HEK293 (cell line): ENCODE measurements around the gene NSMCE1.

Source experiments
- SP2 ChIP-seq: fragments of 450-650 bp; formaldehyde crosslinking; IDR thresholded peaks from 2 replicates; pipeline ENCODE4 v1.5.1; 2016; ENCODE audit warnings: missing biosample characterization, missing genetic modification characterization
- YY1 ChIP-seq: fragments of 450-650 bp; formaldehyde crosslinking; IDR thresholded peaks from 2 replicates; pipeline ENCODE4 v1.5.1; 2018; ENCODE audit warnings: missing biosample characterization, missing genetic modification characterization
- ZNF274 ChIP-seq, 2 experiments: fragments of 200-500 bp in 1 of 2; fragments of 450-650 bp in 1 of 2; sonication (Bioruptor generic) in 1 of 2; formaldehyde crosslinking in 1 of 2; IDR thresholded peaks; 2 replicates each; pipeline versions ENCODE4 v1.5.1 to v1.6.1; 2014 to 2016; ENCODE audit warnings: borderline replicate concordance in 1 of 2, inconsistent platforms in 1 of 2, low read length in 1 of 2, missing biosample characterization in 1 of 2, missing genetic modification characterization in 1 of 2
- TF ChIP-seq, protein P1 (sequence below): fragments of 450-650 bp; formaldehyde crosslinking; IDR thresholded peaks from 2 replicates; pipeline ENCODE4 v1.5.1; 2016; ENCODE audit warnings: missing biosample characterization, missing genetic modification characterization
- TF ChIP-seq, protein P2 (sequence below): fragments of 450-650 bp; formaldehyde crosslinking; IDR thresholded peaks from 2 replicates; pipeline ENCODE4 v1.5.1; 2016; ENCODE audit warnings: missing biosample characterization, missing genetic modification characterization

DNA sequence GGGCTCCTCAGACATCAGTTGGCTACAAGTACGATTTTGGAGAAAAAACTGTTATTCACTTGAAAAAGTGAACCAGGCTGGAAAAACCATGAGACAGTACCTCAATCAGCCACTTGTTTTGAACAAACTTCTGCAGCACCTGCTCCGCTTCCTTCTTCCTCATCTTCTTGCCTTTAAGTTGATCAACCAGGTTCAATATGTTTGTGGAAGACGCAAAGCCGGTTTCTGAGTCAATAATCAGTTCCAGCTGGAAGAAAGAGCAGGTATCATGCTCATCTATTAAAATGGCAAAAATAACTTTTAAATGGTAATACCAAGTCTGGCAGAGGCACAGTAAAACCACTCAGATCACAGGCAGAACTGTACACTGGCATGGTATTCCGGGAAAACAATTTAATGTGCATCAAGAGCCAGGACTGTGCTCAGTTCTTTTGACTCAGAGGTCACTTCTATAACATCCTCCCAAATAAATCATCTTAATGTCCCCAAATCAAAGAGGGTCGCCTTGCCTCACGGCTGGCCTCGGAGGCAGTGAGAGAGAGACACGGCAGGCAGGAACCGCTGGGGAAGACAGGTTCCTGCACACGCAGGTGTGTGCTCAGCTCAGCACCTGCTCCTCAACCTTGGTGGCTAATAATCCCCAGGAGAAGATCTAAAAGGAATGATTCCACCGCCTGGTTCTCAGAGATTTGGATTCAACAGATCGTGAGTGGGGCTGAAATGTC lies 35.5 kb downstream of the NSMCE1 start:
- TF ChIP-seq, protein P1, sequence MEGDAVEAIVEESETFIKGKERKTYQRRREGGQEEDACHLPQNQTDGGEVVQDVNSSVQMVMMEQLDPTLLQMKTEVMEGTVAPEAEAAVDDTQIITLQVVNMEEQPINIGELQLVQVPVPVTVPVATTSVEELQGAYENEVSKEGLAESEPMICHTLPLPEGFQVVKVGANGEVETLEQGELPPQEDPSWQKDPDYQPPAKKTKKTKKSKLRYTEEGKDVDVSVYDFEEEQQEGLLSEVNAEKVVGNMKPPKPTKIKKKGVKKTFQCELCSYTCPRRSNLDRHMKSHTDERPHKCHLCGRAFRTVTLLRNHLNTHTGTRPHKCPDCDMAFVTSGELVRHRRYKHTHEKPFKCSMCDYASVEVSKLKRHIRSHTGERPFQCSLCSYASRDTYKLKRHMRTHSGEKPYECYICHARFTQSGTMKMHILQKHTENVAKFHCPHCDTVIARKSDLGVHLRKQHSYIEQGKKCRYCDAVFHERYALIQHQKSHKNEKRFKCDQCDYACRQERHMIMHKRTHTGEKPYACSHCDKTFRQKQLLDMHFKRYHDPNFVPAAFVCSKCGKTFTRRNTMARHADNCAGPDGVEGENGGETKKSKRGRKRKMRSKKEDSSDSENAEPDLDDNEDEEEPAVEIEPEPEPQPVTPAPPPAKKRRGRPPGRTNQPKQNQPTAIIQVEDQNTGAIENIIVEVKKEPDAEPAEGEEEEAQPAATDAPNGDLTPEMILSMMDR (tag by site-specific recombination), result no peak
- TF ChIP-seq, protein P2, sequence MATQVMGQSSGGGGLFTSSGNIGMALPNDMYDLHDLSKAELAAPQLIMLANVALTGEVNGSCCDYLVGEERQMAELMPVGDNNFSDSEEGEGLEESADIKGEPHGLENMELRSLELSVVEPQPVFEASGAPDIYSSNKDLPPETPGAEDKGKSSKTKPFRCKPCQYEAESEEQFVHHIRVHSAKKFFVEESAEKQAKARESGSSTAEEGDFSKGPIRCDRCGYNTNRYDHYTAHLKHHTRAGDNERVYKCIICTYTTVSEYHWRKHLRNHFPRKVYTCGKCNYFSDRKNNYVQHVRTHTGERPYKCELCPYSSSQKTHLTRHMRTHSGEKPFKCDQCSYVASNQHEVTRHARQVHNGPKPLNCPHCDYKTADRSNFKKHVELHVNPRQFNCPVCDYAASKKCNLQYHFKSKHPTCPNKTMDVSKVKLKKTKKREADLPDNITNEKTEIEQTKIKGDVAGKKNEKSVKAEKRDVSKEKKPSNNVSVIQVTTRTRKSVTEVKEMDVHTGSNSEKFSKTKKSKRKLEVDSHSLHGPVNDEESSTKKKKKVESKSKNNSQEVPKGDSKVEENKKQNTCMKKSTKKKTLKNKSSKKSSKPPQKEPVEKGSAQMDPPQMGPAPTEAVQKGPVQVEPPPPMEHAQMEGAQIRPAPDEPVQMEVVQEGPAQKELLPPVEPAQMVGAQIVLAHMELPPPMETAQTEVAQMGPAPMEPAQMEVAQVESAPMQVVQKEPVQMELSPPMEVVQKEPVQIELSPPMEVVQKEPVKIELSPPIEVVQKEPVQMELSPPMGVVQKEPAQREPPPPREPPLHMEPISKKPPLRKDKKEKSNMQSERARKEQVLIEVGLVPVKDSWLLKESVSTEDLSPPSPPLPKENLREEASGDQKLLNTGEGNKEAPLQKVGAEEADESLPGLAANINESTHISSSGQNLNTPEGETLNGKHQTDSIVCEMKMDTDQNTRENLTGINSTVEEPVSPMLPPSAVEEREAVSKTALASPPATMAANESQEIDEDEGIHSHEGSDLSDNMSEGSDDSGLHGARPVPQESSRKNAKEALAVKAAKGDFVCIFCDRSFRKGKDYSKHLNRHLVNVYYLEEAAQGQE (tag by site-specific recombination), result no peak
- no peak for TF ChIP-seq SP2 (tag by site-specific recombination)
- no peak for TF ChIP-seq ZNF274 (IDR thresholded peaks at IDR 0.05; ENCODE audit: low read length)
- TF ChIP-seq ZNF274 (tag by site-specific recombination; IDR thresholded peaks at IDR 0.05; ENCODE audit: borderline replicate concordance), result no peak
- TF ChIP-seq YY1 (tag by site-specific recombination), result no peak
